NCI-H82 treated with DMSO at 0.1 percent for 48 hours (cell line): ENCODE data around the gene EFHC1.

Experiments used
- DNase-seq: peaks from one replicate; lab custom pipeline; 2025; ENCODE audit not compliant: unreplicated experiment; lab: John Stamatoyannopoulos, UW

Gene EFHC1

GRCh38 chr6:52500238-52501129 is 80.3 kb downstream of the EFHC1 start:
- DNase-seq = no peak

- DNase-seq = no peak
Observed at GRCh38 chr6:52502306-52503029, 82.3 kb downstream of the EFHC1 start.

GRCh38 chr6:52503323-52503747 is 83.2 kb downstream of the EFHC1 start:
- no peak for DNase-seq

- no peak for DNase-seq
Observed at GRCh38 chr6:52503851-52504781, 84.0 kb downstream of the EFHC1 start.

- no peak for DNase-seq
Observed at GRCh38 chr6:52504782-52505136, 84.6 kb downstream of the EFHC1 start.

GRCh38 chr6:52505726-52506409 is 85.7 kb downstream of the EFHC1 start:
- DNase-seq = no peak

- no peak for DNase-seq
Observed at GRCh38 chr6:52506476-52506875, 86.3 kb downstream of the EFHC1 start.

- no peak for DNase-seq
Observed at GRCh38 chr6:52507557-52508260, 87.6 kb downstream of the EFHC1 start.

GRCh38 chr6:52508261-52508739 is 88.2 kb downstream of the EFHC1 start:
- no peak for DNase-seq

GRCh38 chr6:52509281-52510212 is 89.4 kb downstream of the EFHC1 start:
- DNase-seq = no peak

- no peak for DNase-seq
Observed at GRCh38 chr6:52510213-52510562, 90.0 kb downstream of the EFHC1 start.

GRCh38 chr6:52511163-52511562 is 91.0 kb downstream of the EFHC1 start:
- no peak for DNase-seq

- DNase-seq = no peak
Observed at GRCh38 chr6:52511572-52512151, 91.5 kb downstream of the EFHC1 start.

GRCh38 chr6:52512199-52512598 is 92.1 kb downstream of the EFHC1 start:
- no peak for DNase-seq

GRCh38 chr6:52513464-52513863 is 93.3 kb downstream of the EFHC1 start:
- no peak for DNase-seq

GRCh38 chr6:52513896-52514295 is 93.8 kb downstream of the EFHC1 start:
- DNase-seq = no peak

- DNase-seq = no peak
Observed at GRCh38 chr6:52514514-52514913, 94.4 kb downstream of the EFHC1 start.

- DNase-seq = no peak
Observed at GRCh38 chr6:52515219-52515960, 95.2 kb downstream of the EFHC1 start.
